Astrocyte (in vitro differentiated cells and primary cell): ENCODE results near the gene ERBIN.

Source experiments
- EZH2 ChIP-seq: IDR thresholded peaks from 2 replicates; pipeline ENCODE4 v1.6.1; 2012; ENCODE audit warnings: mild to moderate bottlenecking, low read length, inconsistent platforms; ENCODE audit not compliant: insufficient read depth
- TF ChIP-seq, protein P1 (sequence below): IDR thresholded peaks from 2 replicates; pipeline ENCODE4 v1.5.1; 2011; ENCODE audit warnings: low read depth, mild to moderate bottlenecking, inconsistent platforms, low read length, moderate library complexity; ENCODE audit not compliant: insufficient read depth

DNA sequence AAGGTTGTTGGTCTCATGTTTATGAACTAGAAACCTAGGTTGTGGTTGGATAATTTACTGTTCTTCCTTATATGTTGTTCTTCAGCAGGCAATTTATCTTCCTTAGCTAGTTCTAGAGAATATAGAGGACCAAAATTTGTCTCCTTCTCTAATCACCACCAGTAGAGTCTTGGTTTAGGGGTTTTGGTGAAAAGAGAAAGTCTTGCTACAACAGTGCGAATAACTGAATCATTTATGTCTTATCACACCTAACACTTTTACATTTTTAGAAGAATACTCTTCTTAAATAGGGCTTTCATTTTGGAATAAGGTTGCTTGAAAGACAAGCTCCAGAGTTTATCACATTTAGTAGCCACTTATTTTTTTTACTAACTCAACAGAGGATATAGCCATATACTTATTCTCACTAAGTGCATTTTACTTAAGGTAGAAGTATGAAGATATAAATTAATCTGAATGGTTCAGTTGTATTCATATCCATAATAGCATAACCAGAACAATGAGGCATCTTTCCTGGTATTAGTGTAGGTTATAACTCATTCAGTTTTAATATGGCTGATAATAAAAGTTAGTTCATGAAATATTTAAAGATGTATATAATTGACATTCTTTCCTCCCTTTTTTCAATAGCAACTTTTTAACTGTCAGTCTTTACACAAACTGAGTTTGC lies 67.9 kb downstream of the ERBIN start:
- TF ChIP-seq EZH2, result no peak
- TF ChIP-seq, protein P1, sequence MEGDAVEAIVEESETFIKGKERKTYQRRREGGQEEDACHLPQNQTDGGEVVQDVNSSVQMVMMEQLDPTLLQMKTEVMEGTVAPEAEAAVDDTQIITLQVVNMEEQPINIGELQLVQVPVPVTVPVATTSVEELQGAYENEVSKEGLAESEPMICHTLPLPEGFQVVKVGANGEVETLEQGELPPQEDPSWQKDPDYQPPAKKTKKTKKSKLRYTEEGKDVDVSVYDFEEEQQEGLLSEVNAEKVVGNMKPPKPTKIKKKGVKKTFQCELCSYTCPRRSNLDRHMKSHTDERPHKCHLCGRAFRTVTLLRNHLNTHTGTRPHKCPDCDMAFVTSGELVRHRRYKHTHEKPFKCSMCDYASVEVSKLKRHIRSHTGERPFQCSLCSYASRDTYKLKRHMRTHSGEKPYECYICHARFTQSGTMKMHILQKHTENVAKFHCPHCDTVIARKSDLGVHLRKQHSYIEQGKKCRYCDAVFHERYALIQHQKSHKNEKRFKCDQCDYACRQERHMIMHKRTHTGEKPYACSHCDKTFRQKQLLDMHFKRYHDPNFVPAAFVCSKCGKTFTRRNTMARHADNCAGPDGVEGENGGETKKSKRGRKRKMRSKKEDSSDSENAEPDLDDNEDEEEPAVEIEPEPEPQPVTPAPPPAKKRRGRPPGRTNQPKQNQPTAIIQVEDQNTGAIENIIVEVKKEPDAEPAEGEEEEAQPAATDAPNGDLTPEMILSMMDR, result no peak
